ENCODE measurements around the gene PARD3B.

- TF ChIP-seq, protein P1, sequence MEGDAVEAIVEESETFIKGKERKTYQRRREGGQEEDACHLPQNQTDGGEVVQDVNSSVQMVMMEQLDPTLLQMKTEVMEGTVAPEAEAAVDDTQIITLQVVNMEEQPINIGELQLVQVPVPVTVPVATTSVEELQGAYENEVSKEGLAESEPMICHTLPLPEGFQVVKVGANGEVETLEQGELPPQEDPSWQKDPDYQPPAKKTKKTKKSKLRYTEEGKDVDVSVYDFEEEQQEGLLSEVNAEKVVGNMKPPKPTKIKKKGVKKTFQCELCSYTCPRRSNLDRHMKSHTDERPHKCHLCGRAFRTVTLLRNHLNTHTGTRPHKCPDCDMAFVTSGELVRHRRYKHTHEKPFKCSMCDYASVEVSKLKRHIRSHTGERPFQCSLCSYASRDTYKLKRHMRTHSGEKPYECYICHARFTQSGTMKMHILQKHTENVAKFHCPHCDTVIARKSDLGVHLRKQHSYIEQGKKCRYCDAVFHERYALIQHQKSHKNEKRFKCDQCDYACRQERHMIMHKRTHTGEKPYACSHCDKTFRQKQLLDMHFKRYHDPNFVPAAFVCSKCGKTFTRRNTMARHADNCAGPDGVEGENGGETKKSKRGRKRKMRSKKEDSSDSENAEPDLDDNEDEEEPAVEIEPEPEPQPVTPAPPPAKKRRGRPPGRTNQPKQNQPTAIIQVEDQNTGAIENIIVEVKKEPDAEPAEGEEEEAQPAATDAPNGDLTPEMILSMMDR (IDR thresholded peaks at IDR 0.05): no peak
- TF ChIP-seq POLR2A (IDR thresholded peaks at IDR 0.05): no peak
- TF ChIP-seq EP300 (IDR thresholded peaks at IDR 0.05): no peak
These were observed 167.9 kb downstream of the PARD3B start for GRCh38 chr2:204713211-204713610.

All from sigmoid colon (tissue), 4 donors.